DMS153 treated with DMSO at 0.1 percent for 48 hours (cell line): ENCODE data around the gene SAP30L.

Experiments used
- DNase-seq: peaks from one replicate; lab custom pipeline; 2025; ENCODE audit not compliant: unreplicated experiment; lab: John Stamatoyannopoulos, UW

Gene SAP30L

GRCh38 chr5:154464438-154464837 is 18.6 kb downstream of the SAP30L start:
- no peak for DNase-seq

- no peak for DNase-seq
Measured at GRCh38 chr5:154465169-154465568, 19.4 kb downstream of the SAP30L start.

- DNase-seq, result no peak
Measured at GRCh38 chr5:154466147-154466546, 20.4 kb downstream of the SAP30L start.

GRCh38 chr5:154466671-154467070 is 20.9 kb downstream of the SAP30L start:
- no peak for DNase-seq

- DNase-seq, result no peak
Measured at GRCh38 chr5:154467655-154468354, 22.0 kb downstream of the SAP30L start.

- DNase-seq, result no peak
Measured at GRCh38 chr5:154470137-154470536, 24.3 kb downstream of the SAP30L start.

- no peak for DNase-seq
Measured at GRCh38 chr5:154470947-154471870, 25.4 kb downstream of the SAP30L start.

- DNase-seq, result no peak
Measured at GRCh38 chr5:154472871-154473580, 27.2 kb downstream of the SAP30L start.

- no peak for DNase-seq
Measured at GRCh38 chr5:154473581-154474283, 27.9 kb downstream of the SAP30L start.

GRCh38 chr5:154474396-154475334 is 28.9 kb downstream of the SAP30L start:
- DNase-seq, result no peak

- DNase-seq, result no peak
Measured at GRCh38 chr5:154475591-154476353, 30.0 kb downstream of the SAP30L start.

- DNase-seq, result no peak
Measured at GRCh38 chr5:154476354-154477205, 30.8 kb downstream of the SAP30L start.

- no peak for DNase-seq
Measured at GRCh38 chr5:154477382-154478223, 31.8 kb downstream of the SAP30L start.

- no peak for DNase-seq
Measured at GRCh38 chr5:154478224-154478565, 32.4 kb downstream of the SAP30L start, which contains the start of gene HAND1. Gene HAND1 (minus strand): TSS chr5:154478227. CDS start chr5:154478008, 219 bp downstream.

GRCh38 chr5:154478752-154479159 is 33.0 kb downstream of the SAP30L start:
- DNase-seq, result no peak

GRCh38 chr5:154479160-154479943 is 33.6 kb downstream of the SAP30L start:
- DNase-seq, result no peak
